Measurements from ENCODE around the gene RAB10. TPM values are rescaled to one million over a fixed set of nuclear protein-coding genes. Genes with fewer than 3 reads are reported as not detected.

Gene RAB10
- total RNA-seq, 1 experiment from 2014 or later: 140 TPM

- no peaks in the 10 kb centered on the region for H3K36me3 ChIP-seq (ENCODE audit: insufficient read depth, low read length, poor library complexity, severe bottlenecking)
- POLR2A ChIA-PET (ENCODE audit: low non-redundant PET): no interaction called here
- H3K9me3 ChIP-seq (ENCODE audit: low read depth, low read length, poor library complexity, severe bottlenecking): no peaks in the 10 kb centered on the region
- TF ChIP-seq, protein P1, sequence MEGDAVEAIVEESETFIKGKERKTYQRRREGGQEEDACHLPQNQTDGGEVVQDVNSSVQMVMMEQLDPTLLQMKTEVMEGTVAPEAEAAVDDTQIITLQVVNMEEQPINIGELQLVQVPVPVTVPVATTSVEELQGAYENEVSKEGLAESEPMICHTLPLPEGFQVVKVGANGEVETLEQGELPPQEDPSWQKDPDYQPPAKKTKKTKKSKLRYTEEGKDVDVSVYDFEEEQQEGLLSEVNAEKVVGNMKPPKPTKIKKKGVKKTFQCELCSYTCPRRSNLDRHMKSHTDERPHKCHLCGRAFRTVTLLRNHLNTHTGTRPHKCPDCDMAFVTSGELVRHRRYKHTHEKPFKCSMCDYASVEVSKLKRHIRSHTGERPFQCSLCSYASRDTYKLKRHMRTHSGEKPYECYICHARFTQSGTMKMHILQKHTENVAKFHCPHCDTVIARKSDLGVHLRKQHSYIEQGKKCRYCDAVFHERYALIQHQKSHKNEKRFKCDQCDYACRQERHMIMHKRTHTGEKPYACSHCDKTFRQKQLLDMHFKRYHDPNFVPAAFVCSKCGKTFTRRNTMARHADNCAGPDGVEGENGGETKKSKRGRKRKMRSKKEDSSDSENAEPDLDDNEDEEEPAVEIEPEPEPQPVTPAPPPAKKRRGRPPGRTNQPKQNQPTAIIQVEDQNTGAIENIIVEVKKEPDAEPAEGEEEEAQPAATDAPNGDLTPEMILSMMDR (conservative IDR thresholded peaks at IDR 0.05; ENCODE audit: low read depth, low read length): no peak
- TF ChIP-seq EZH2 (IDR thresholded peaks at IDR 0.05; ENCODE audit: borderline replicate concordance, low read depth, low read length, poor library complexity, severe bottlenecking): no peak
- no peak overlapping the region for H3K27ac ChIP-seq (ENCODE audit: low read depth, low read length, poor library complexity, severe bottlenecking)
- no peaks in the 10 kb centered on the region for H3K4me1 ChIP-seq (ENCODE audit: insufficient read depth, low read length, poor library complexity, severe bottlenecking)
- no peak for DNase-seq (ENCODE audit: low spot score)
- intact Hi-C loops (cut with micrococcal nuclease; ENCODE audit: unreplicated experiment): no loop called here
- BruUV-seq (replicated peaks): no TSS peak
- CTCF ChIA-PET: no interaction called here
- H3K4me3 ChIP-seq (ENCODE audit: low read depth, low read length, poor library complexity, severe bottlenecking): no peak overlapping the region
- H3K27me3 ChIP-seq (replicated peaks; ENCODE audit: insufficient read depth, low read depth, low read length, poor library complexity): no peaks in the 10 kb centered on the region
Observed at GRCh38 chr2:26170795-26171194, 136.9 kb downstream of the RAB10 start.

DNA sequence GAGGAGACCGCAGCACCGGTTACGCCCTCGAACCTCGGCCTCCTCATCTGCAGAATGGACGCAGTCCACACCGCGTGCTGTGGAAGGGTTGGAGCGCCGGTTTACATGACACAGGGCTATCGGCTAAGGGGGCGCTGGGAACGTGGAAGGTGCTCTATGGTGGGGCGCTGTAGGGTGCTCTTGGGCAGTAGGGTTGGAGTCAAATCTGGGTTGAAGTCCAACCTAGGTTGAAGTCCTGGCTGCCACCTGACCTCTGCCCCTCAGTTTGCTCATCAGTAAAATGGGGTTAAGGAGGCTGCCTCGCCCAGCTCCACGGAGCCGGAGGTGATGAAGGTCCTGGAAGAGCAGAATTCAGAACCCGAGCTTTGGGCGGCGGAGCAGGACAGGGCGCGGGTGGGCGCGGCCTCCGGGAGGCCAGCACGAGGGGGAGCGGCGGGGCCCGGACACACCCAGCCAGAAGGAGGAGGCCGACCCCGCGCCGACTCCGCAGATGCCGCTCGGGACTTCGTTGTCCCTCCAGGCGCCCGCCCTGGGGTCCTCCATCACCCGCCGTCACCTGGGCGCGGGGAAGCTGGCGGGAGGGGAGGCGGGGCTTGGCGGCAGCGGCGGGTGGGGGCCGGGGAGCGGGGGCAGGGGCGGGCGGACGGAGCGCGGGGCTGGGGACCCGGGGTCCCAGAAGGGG lies 138.4 kb downstream of the RAB10 start:
- intact Hi-C loops (cut with micrococcal nuclease; ENCODE audit: unreplicated experiment): no loop called here
- DNase-seq (ENCODE audit: low spot score): no peak
- no TSS peak for BruUV-seq (replicated peaks)
- H3K4me1 ChIP-seq (ENCODE audit: insufficient read depth, low read length, poor library complexity, severe bottlenecking): no peaks in the 10 kb centered on the region
- no peaks in the 10 kb centered on the region for H3K36me3 ChIP-seq (ENCODE audit: insufficient read depth, low read length, poor library complexity, severe bottlenecking)
- TF ChIP-seq, protein P1 (conservative IDR thresholded peaks at IDR 0.05; ENCODE audit: low read depth, low read length): no peak
- TF ChIP-seq EZH2 (IDR thresholded peaks at IDR 0.05; ENCODE audit: borderline replicate concordance, low read depth, low read length, poor library complexity, severe bottlenecking): no peak
- POLR2A ChIA-PET (ENCODE audit: low non-redundant PET): no interaction called here
- H3K4me3 ChIP-seq (ENCODE audit: low read depth, low read length, poor library complexity, severe bottlenecking): peak overlapping the region; percentile 35
- H3K27ac ChIP-seq (ENCODE audit: low read depth, low read length, poor library complexity, severe bottlenecking): no peak overlapping the region
- CTCF ChIA-PET: interaction anchor here (0.6 kb wide), 1 partner anchor 201 kb away, joined by 3 read pairs; no protein-coding TSS in a partner anchor
- H3K9me3 ChIP-seq (ENCODE audit: low read depth, low read length, poor library complexity, severe bottlenecking): no peaks in the 10 kb centered on the region
- no peaks in the 10 kb centered on the region for H3K27me3 ChIP-seq (replicated peaks; ENCODE audit: insufficient read depth, low read depth, low read length, poor library complexity)

GRCh38 chr2:26172871-26173775 lies 139.2 kb downstream of the RAB10 start, which contains the start of gene GAREM2:
GAREM2 (plus strand) TSS chr2:26173088; CDS start chr2:26173221, 133 bp downstream.
- CTCF ChIA-PET: interaction anchor here (0.6 kb wide), 1 partner anchor 211 kb away, joined by 3 read pairs; no protein-coding TSS in a partner anchor
- H3K4me3 ChIP-seq (ENCODE audit: low read depth, low read length, poor library complexity, severe bottlenecking): peak within 1 kb of the TSS; percentile 68
- TF ChIP-seq, protein P1 (conservative IDR thresholded peaks at IDR 0.05; ENCODE audit: low read depth, low read length): no peak
- no peak for TF ChIP-seq EZH2 (IDR thresholded peaks at IDR 0.05; ENCODE audit: borderline replicate concordance, low read depth, low read length, poor library complexity, severe bottlenecking)
- H3K9me3 ChIP-seq (ENCODE audit: low read depth, low read length, poor library complexity, severe bottlenecking): no peaks in the 10 kb centered on the region
- no TSS peak for BruUV-seq (replicated peaks)
- no peaks in the 10 kb centered on the region for H3K27me3 ChIP-seq (replicated peaks; ENCODE audit: insufficient read depth, low read depth, low read length, poor library complexity)
- intact Hi-C loops (cut with micrococcal nuclease; ENCODE audit: unreplicated experiment): no loop called here
- no peaks in the 10 kb centered on the region for H3K4me1 ChIP-seq (ENCODE audit: insufficient read depth, low read length, poor library complexity, severe bottlenecking)
- DNase-seq (ENCODE audit: low spot score): no peak
- no peak within 1 kb of the TSS for H3K27ac ChIP-seq (ENCODE audit: low read depth, low read length, poor library complexity, severe bottlenecking)
- no peaks in the 10 kb centered on the region for H3K36me3 ChIP-seq (ENCODE audit: insufficient read depth, low read length, poor library complexity, severe bottlenecking)
- POLR2A ChIA-PET (ENCODE audit: low non-redundant PET): no interaction called here
